Astrocyte of the hippocampus (primary cell): ENCODE data around the gene DNAJA1.
"Not testable (repeated sequence)": the region's sequence is repeated elsewhere in the genome, so short reads cannot be mapped to it uniquely, and the experiment has no call there.

ENCODE experiments used
- DNase-seq: peaks from one replicate; pipeline ENCODE4 v3.0.0; 2011; ENCODE audit warnings: low read depth, low spot score

DNAJA1 gene

GRCh38 chr9:33024966-33025571 is at the start of gene DNAJA1:
TSS of gene DNAJA1 (plus strand) at chr9:33025273. CDS start at chr9:33026485, 1,212 bp downstream.
- DNase-seq = peak; percentile 98

DNA sequence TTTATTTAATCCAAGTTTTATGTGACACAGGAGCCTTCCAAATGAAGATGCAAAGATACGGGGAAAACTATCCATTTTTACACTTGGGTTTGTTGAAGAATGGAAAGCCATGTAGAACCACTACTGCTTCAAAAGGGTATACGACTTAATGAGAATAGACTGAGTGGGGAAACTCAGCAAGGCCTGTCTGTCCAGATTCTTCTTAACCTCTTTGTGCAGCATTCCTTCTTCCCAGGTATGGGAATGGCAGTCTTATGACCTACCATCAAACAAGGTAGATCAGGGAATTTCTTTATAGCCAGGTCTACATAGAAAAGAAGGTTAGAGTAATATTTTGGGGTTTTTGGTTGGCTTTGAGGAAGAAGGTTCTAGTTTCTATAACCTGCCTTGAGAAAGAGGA is 47.0 kb upstream of the DNAJA1 start:
- no peak for DNase-seq

DNA sequence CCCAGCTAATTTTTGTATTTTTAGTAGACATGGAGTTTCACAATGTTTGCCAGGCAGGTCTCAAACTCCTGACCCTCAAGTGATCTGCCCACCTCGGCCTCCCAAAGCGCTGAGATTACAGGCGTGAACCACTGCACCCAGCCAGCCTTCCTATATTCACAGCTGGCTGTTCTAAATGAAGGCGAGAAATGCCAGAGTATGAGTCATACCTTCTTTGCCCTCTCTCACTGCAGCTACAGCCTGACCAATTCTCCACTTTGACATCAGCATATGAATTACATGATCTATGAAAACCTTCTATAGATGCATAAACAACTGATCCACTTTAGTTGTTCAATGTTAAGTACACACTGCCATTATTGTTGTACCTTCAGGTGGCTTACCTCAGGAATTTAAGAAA is 38.1 kb upstream of the DNAJA1 start:
- DNase-seq = peak; percentile 59

DNA sequence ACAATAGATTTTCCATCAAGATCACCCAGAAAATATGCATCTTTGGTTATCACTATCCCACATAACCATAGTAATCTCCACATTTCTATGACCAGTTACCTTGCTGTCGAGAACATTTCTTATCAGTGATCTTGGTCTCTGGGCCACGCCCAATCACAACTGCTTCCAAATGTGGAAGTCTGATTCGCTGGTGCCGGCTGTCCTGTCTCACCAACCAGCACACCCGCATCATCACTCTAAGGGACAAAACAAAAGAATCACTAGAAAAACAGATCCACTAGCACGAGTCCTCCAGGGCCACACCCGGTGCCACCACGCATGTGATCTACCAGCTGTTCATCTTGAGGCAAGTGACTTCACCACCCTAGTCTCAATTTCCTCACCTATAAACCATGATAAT is 35.4 kb upstream of the DNAJA1 start:
- DNase-seq = no peak

DNA sequence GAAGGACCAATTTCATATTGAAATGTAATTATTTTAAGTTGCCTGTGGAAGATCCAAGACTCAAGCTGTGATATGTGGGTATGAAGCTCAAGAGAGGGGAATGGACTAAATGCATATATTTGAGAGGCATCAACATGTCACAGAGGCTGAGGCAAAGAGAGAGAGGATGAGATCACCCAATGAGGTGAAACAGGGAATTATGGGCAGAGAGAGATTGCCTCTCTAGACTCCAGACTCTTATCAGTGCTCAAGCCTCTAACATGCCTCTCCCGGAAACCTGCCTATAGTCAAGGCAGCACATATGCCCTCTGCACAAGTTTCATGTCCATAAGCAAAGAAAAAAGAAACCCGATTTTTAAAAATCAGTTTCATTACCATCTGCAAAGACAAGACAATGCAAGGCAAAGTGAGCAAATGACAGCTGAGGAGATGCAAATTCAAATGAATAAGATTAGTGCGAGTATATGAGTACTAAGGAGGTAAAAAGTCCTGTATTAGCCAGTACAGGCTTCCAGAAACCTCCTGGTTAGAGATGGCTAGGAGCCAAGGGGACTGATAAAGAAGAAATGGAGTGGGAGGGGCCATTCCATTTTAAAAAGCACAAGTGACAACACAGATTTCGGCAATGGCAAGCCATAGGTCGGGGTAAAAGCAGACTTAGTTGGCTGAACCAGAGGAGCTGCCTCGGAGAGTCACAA is 33.0 kb upstream of the DNAJA1 start:
- DNase-seq = peak; percentile 14

GRCh38 chr9:32992595-32993238 is 32.4 kb upstream of the DNAJA1 start:
- DNase-seq = no peak

DNA sequence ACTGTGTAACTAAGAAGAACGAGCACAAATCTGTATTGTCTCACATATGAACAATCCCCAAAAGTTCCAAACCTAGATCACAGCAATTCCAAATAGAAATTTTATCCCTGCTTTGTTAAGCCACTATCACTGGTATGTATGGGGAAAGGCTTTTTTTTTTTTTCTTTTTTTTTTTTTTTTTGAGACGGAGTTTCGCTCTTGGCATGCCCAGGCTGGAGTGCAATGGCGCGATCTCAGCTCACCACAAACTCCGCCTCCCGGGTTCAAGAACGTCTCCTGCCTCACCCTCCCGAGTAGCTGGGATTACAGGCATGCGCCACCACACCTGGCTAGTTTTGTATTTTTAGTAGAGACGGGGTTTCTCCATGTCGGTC is 24.4 kb upstream of the DNAJA1 start:
- DNase-seq = peak; percentile 20

- not testable (repeated sequence) for DNase-seq
Measured at GRCh38 chr9:33005335-33005734, 19.7 kb upstream of the DNAJA1 start.

GRCh38 chr9:33007755-33008154 is 17.3 kb upstream of the DNAJA1 start:
- DNase-seq = no peak

DNA sequence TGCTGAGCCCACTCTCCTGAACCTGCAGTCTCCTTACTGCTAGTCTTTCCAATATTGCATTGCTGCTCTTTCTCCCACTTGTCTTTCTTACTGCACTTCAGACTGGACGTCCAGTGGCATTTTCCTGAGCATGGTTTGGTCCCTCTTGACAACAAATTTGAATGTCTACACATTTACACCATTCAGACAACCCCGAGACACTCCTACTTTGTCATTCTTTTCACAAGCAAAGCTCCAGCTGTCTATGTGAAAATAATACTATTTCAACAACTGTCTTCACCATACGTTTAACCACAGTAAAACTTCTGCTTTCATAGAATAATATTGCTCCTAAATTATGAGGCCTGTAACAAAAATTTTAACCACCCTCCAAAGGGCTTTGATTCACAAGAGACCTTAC is 13.2 kb upstream of the DNAJA1 start:
- no peak for DNase-seq

DNA sequence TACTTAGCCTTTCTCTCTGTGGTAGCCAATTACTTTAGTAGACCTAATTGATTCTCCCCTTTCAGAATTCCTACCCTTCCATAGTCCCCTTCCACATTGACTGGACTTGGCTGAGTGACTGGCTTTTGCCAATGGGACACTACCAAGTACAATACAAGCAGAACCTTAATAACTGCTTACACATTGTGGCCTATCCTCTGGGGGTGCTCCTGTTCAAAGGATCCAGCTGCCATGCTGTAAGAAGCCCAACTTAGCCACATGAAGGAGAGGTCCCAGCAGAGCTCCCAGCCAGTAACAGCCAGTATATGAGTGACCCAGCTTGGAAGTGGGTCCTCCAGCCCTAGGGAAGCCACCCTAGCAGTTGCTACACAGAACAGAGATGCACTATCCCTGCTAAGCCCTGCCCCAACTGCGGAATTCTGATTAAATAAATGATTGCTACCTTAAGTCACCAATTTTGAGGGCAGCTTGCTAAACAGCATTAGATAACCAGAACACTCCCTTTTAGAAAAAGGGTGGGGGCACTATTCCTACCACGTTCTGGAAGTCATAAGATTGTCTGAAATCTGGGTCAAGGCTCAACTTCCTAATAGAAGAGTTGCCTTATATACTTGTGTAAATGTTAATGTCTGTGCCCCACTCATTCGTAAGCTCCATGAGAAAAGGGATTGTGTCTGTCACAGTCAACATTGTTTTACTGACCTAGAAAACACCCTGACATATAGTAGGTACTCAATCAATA is 12.6 kb upstream of the DNAJA1 start:
- no peak for DNase-seq

- no peak for DNase-seq
Measured at GRCh38 chr9:33013962-33014664, 11.0 kb upstream of the DNAJA1 start.

DNA sequence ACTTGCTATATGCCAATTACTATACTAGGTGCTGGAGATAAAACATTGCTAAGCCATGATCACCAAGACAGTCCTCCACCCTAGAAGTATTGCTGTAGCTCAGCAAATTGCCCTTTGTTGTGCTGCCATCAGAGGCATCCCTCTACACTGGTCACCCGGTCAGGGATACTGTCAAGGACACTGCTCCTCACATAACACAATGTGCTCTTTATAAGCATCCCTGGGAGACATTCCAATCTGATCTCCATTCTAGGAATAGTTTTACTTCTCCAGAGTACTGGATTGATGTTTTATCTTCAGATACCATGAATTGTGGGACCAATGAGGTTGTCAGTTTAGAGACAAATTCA is 10.4 kb upstream of the DNAJA1 start:
- DNase-seq = no peak

- DNase-seq = peak; percentile 16
Measured at GRCh38 chr9:33017283-33018041, 7.6 kb upstream of the DNAJA1 start.

DNA sequence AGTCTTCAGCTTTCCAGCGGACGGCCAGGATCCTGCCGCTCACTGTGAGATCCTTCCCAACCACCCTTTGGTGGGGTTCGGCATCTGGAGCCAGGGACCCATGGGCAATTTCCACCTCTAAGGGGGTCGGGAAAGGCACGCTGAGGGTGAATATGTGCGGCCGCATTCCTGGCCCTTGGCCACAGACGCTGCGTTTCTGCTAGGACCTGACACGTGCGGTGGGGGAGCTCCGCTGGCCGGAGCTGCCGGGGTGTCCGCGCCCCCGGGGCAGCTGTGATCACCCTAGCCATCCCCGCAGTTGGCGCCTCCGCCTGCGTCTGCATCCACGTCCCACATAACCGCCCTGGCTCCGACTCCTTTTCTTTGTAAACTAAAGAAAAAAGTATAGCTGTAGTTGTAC is 5.3 kb upstream of the DNAJA1 start:
- DNase-seq = no peak

GRCh38 chr9:33022303-33022702 is 2.8 kb upstream of the DNAJA1 start:
- DNase-seq = no peak

GRCh38 chr9:33022755-33023154 is 2.3 kb upstream of the DNAJA1 start:
- no peak for DNase-seq

- no peak for DNase-seq
Measured at GRCh38 chr9:33023661-33024060, 1.4 kb upstream of the DNAJA1 start.

- DNase-seq = no peak
Measured at GRCh38 chr9:33024126-33024965, 727 bp upstream of the DNAJA1 start.
